AG10803 (cell line): ENCODE measurements around the gene PCDHB8.
"Not testable (repeated sequence)": the region's sequence is repeated elsewhere in the genome, so short reads cannot be mapped to it uniquely, and the experiment has no call there.

Experiments used
- DNase-seq: peaks from one replicate; pipeline ENCODE4 v3.0.0; 2010; ENCODE audit warnings: low read depth
- H3K4me3 ChIP-seq: 2 replicates; pipeline ENCODE4 v1.5.1; 2011; ENCODE audit warnings: mild to moderate bottlenecking, low read length, control low read depth
- CTCF ChIP-seq: conservative IDR thresholded peaks from 2 replicates; pipeline ENCODE4 v1.5.1; 2011; ENCODE audit warnings: mild to moderate bottlenecking, low read length, control low read depth, inconsistent platforms

The PCDHB8 gene

GRCh38 chr5:141182248-141182647, 4.7 kb downstream of the PCDHB8 start, which contains the start of gene PCDHB16:
Gene PCDHB16 (plus strand): TSS chr5:141182387. CDS start chr5:141182560, 173 bp downstream.
- DNase-seq = peak; percentile 35
- H3K4me3 ChIP-seq = peak within 1 kb of the TSS; percentile 43
- TF ChIP-seq CTCF = peak; percentile 39

GRCh38 chr5:141184117-141184855, 6.7 kb downstream of the PCDHB8 start:
- not testable (repeated sequence) for DNase-seq, H3K4me3 ChIP-seq

GRCh38 chr5:141186897-141187512, 9.4 kb downstream of the PCDHB8 start, which contains the start of gene PCDHB9:
Gene PCDHB9 (plus strand): TSS chr5:141187161. CDS start chr5:141187319, 158 bp downstream.
- TF ChIP-seq CTCF = peak; percentile 56
- peak; percentile 25 for DNase-seq
- H3K4me3 ChIP-seq = peak within 1 kb of the TSS; percentile 49

- not testable (repeated sequence) for DNase-seq, H3K4me3 ChIP-seq
Measured at GRCh38 chr5:141188682-141189081, 11.1 kb downstream of the PCDHB8 start.

GRCh38 chr5:141189131-141189530, 11.5 kb downstream of the PCDHB8 start:
- H3K4me3 ChIP-seq, DNase-seq: not testable (repeated sequence)

- H3K4me3 ChIP-seq = no peak within 1 kb of the TSS; the same call in 1 of the 2 replicates
- DNase-seq = peak; percentile 8
- peak; percentile 46 for TF ChIP-seq CTCF
Measured at GRCh38 chr5:141192110-141192725, 14.6 kb downstream of the PCDHB8 start, which contains the start of gene PCDHB10. Gene PCDHB10 (plus strand): TSS chr5:141192353. CDS start chr5:141192553, 200 bp downstream.

GRCh38 chr5:141194332-141194731, 16.7 kb downstream of the PCDHB8 start:
- not testable (repeated sequence) for H3K4me3 ChIP-seq, DNase-seq

GRCh38 chr5:141196363-141196762, 18.8 kb downstream of the PCDHB8 start:
- H3K4me3 ChIP-seq = no peak overlapping the region
- TF ChIP-seq CTCF = no peak
- no peak for DNase-seq
